HPDE6-E6E7 (cell line): ENCODE measurements around the gene MPI.

Experiments used
- DNase-seq: peaks from one replicate; pipeline ENCODE4 v3.0.0; 2011; ENCODE audit warnings: missing footprints; ENCODE audit errors: extremely low spot score

Gene MPI

GRCh38 chr15:74889883-74890664 lies at the start of gene MPI:
Gene MPI, plus strand, starts transcription at chr15:74890042. Its CDS starts 32 bp downstream, at chr15:74890074.
- DNase-seq = peak; percentile 90

- DNase-seq = no peak
Measured at GRCh38 chr15:74840851-74841775, 48.7 kb upstream of the MPI start.

GRCh38 chr15:74841891-74842373 lies 47.9 kb upstream of the MPI start:
- DNase-seq = no peak

- peak; percentile 96 for DNase-seq
Measured at GRCh38 chr15:74842581-74843444, 47.0 kb upstream of the MPI start, which contains the start of gene ULK3. Gene ULK3, minus strand, starts transcription at chr15:74843156. Its CDS starts 51 bp downstream, at chr15:74843105.

- no peak for DNase-seq
Measured at GRCh38 chr15:74843445-74843828, 46.4 kb upstream of the MPI start.

- no peak for DNase-seq
Measured at GRCh38 chr15:74843891-74844299, 45.9 kb upstream of the MPI start.

GRCh38 chr15:74844319-74845207 lies 45.3 kb upstream of the MPI start:
- no peak for DNase-seq

GRCh38 chr15:74845208-74845568 lies 44.7 kb upstream of the MPI start:
- DNase-seq = no peak

GRCh38 chr15:74845581-74845980 lies 44.3 kb upstream of the MPI start:
- DNase-seq = no peak

- no peak for DNase-seq
Measured at GRCh38 chr15:74847432-74847831, 42.4 kb upstream of the MPI start.

- no peak for DNase-seq
Measured at GRCh38 chr15:74850393-74850792, 39.4 kb upstream of the MPI start.

GRCh38 chr15:74851960-74852359 lies 37.9 kb upstream of the MPI start:
- no peak for DNase-seq

- no peak for DNase-seq
Measured at GRCh38 chr15:74854453-74855022, 35.3 kb upstream of the MPI start.

- no peak for DNase-seq
Measured at GRCh38 chr15:74855857-74856256, 34.0 kb upstream of the MPI start.

- DNase-seq = no peak
Measured at GRCh38 chr15:74856537-74856936, 33.3 kb upstream of the MPI start.

- DNase-seq = no peak
Measured at GRCh38 chr15:74857082-74857655, 32.7 kb upstream of the MPI start.

- no peak for DNase-seq
Measured at GRCh38 chr15:74857671-74858368, 32.0 kb upstream of the MPI start.

- DNase-seq = no peak
Measured at GRCh38 chr15:74858369-74858740, 31.5 kb upstream of the MPI start.
